Gastroesophageal sphincter (tissue), 3 donors: ENCODE measurements around the gene ZNF708.

ENCODE experiments used
- EP300 ChIP-seq: sonication (generic); formaldehyde crosslinking; IDR thresholded peaks from one replicate; pipeline ENCODE4 v1.6.1; 2017; ENCODE audit warnings: antibody characterized with exemption, mild to moderate bottlenecking
- POLR2A ChIP-seq, 2 donors: fragments of 450-650 bp; IDR thresholded peaks; one replicate each; pipeline ENCODE4 v1.6.1; 2017; ENCODE audit warnings: antibody characterized with exemption in 2 of 2, mild to moderate bottlenecking in 2 of 2, moderate library complexity in 1 of 2
- TF ChIP-seq, protein P1 (sequence below), 4 experiments: fragments of 200-600 bp in 2 of 4; fragments of 450-650 bp in 2 of 4; sonication (generic) in 1 of 4; IDR thresholded peaks; one replicate each; pipeline ENCODE4 v1.5.1; 2017 to 2019; ENCODE audit warnings: antibody characterized with exemption in 4 of 4, mild to moderate bottlenecking in 2 of 4, moderate library complexity in 2 of 4

DNA sequence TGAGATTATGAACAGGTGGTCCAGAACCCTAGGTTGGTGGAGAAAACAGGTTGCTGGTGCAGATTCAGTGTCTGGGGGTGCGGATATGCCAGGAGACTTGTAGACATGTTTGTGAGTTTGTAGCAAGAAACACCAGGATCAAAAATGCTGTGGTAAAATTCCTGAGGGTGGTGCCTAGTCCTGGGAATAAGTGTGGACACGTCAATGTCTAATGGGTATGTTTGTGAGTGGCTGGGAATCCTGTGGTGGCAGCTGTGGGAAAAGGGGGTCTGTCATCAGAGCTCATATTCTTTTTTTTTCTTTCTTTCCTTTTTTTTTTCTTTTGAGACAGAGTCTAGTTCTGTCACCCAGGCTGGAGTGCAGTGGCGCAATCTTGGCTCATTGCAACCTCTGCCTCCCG, 7.2 kb downstream of the ZNF708 start:
- TF ChIP-seq POLR2A (IDR thresholded peaks at IDR 0.05) (no peak), EP300 (no peak)
- TF ChIP-seq, protein P1, sequence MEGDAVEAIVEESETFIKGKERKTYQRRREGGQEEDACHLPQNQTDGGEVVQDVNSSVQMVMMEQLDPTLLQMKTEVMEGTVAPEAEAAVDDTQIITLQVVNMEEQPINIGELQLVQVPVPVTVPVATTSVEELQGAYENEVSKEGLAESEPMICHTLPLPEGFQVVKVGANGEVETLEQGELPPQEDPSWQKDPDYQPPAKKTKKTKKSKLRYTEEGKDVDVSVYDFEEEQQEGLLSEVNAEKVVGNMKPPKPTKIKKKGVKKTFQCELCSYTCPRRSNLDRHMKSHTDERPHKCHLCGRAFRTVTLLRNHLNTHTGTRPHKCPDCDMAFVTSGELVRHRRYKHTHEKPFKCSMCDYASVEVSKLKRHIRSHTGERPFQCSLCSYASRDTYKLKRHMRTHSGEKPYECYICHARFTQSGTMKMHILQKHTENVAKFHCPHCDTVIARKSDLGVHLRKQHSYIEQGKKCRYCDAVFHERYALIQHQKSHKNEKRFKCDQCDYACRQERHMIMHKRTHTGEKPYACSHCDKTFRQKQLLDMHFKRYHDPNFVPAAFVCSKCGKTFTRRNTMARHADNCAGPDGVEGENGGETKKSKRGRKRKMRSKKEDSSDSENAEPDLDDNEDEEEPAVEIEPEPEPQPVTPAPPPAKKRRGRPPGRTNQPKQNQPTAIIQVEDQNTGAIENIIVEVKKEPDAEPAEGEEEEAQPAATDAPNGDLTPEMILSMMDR (IDR thresholded peaks at IDR 0.05), result no peak
